Nephron progenitor cell (in vitro differentiated cells): ENCODE measurements around the gene MXRA8.
"Not testable (repeated sequence)": the region's sequence is repeated elsewhere in the genome, so short reads cannot be mapped to it uniquely, and the experiment has no call there.

ENCODE experiments used
- DNase-seq: peaks from one replicate; pipeline ENCODE4 v3.0.0; 2021
- H3K27ac Mint-ChIP-seq: 2 replicates; pipeline ENCODE4 v1.8.0; 2021; ENCODE audit warnings: mild to moderate bottlenecking, moderate library complexity, mixed read lengths
- H3K27me3 Mint-ChIP-seq: 2 replicates; pipeline ENCODE4 v1.8.0; 2021; ENCODE audit warnings: mild to moderate bottlenecking, low read depth, mixed read lengths; ENCODE audit not compliant: poor library complexity
- H3K36me3 Mint-ChIP-seq: 2 replicates; pipeline ENCODE4 v1.8.0; 2021; ENCODE audit warnings: low read depth, mixed read lengths
- H3K4me1 Mint-ChIP-seq: 2 replicates; pipeline ENCODE4 v1.8.0; 2021; ENCODE audit warnings: mixed read lengths
- H3K4me3 Mint-ChIP-seq: 2 replicates; pipeline ENCODE4 v1.8.0; 2021; ENCODE audit warnings: mild to moderate bottlenecking, moderate library complexity, mixed read lengths
- H3K9me3 Mint-ChIP-seq: 2 replicates; pipeline ENCODE4 v1.8.0; 2021; ENCODE audit warnings: mild to moderate bottlenecking, moderate library complexity, mixed read lengths
- TF ChIP-seq, protein P1 (sequence below): fragments of 200-600 bp; sonication (generic); IDR thresholded peaks from 2 replicates; pipeline ENCODE4 v1.5.0; 2021; ENCODE audit warnings: antibody characterized with exemption

MXRA8 gene

DNA sequence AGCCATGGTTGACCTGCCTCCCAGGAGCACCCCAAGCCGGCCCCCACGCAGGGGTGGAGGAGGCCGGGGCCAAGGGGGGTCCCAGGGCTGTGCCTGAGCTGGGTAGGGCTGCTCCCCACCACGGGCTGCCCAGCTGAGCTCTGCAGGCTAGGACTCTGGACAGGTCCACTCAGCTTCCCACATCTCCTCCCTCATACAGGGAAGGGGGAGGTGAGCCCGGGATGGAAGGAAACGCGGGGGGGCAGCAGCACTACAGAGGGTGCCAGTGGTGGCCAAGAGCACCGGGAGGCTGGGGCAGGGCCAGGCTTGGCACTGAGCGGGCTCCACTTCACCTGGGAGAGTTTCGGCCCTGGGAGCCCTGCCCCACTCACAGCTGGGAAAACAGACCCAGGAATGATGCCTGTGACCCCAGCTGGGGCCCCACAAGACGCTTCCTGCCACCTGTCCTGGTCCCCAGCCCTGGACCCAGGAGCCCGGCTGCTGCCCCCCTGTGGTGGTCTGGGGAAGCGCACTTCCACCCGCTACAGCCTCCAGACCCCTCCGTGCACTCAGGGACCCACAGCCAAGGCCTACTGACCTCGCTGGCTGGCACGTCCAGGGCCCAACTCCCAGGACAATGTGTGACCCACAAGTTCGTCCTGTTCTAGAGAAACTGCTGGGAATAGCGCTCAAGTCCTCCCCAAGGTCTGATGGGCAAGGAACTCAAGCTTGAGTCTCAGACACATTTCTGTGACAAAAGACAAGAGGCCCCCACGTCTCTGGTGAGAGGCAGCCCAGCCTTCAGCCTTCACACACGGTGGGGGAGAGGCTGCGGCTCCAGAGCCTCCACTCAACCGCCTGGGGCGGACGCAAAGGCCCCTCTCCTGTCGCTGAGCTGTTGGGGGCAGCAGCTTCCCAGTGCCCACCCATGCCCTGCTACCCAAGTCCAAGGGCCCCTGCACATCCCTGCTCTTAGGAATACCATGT lies 13.7 kb upstream of the MXRA8 start:
- H3K27ac Mint-ChIP-seq = no peak overlapping the region
- H3K4me3 Mint-ChIP-seq = peak overlapping the region; percentile 59
- peaks cover 20% of the 10 kb centered on the region for H3K4me1 Mint-ChIP-seq
- DNase-seq = peak; percentile 93
- no peaks in the 10 kb centered on the region for H3K36me3 Mint-ChIP-seq
- TF ChIP-seq, protein P1, sequence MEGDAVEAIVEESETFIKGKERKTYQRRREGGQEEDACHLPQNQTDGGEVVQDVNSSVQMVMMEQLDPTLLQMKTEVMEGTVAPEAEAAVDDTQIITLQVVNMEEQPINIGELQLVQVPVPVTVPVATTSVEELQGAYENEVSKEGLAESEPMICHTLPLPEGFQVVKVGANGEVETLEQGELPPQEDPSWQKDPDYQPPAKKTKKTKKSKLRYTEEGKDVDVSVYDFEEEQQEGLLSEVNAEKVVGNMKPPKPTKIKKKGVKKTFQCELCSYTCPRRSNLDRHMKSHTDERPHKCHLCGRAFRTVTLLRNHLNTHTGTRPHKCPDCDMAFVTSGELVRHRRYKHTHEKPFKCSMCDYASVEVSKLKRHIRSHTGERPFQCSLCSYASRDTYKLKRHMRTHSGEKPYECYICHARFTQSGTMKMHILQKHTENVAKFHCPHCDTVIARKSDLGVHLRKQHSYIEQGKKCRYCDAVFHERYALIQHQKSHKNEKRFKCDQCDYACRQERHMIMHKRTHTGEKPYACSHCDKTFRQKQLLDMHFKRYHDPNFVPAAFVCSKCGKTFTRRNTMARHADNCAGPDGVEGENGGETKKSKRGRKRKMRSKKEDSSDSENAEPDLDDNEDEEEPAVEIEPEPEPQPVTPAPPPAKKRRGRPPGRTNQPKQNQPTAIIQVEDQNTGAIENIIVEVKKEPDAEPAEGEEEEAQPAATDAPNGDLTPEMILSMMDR = peak; percentile 96
- H3K9me3 Mint-ChIP-seq = no peaks in the 10 kb centered on the region
- no peaks in the 10 kb centered on the region for H3K27me3 Mint-ChIP-seq

DNA sequence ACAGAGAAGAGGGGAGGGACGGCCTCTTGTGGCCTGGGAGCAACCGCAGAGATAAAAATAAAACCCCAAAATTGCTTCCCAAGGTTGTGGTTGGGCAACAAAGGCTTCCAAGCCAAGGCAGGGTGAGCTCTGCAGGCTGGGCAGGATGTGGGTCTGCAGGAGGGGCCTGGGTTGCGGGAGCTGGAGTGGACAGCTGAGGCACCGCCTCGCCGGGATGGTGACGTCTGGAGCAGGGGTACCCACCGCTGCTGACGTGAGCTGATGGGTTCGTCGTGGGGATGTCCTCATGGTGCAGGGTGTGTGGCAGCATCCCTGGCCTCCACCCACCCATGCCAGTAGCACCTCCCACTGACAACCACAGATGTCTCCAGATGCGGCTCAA lies 13.0 kb upstream of the MXRA8 start:
- TF ChIP-seq, protein P1 = no peak
- Mint-ChIP-seq H3K9me3 (no peaks in the 10 kb centered on the region), H3K27me3 (no peaks in the 10 kb centered on the region), H3K27ac (no peak overlapping the region), H3K36me3 (no peaks in the 10 kb centered on the region), H3K4me1 (peaks cover 20% of the 10 kb centered on the region), H3K4me3 (no peak overlapping the region)
- no peak for DNase-seq

DNA sequence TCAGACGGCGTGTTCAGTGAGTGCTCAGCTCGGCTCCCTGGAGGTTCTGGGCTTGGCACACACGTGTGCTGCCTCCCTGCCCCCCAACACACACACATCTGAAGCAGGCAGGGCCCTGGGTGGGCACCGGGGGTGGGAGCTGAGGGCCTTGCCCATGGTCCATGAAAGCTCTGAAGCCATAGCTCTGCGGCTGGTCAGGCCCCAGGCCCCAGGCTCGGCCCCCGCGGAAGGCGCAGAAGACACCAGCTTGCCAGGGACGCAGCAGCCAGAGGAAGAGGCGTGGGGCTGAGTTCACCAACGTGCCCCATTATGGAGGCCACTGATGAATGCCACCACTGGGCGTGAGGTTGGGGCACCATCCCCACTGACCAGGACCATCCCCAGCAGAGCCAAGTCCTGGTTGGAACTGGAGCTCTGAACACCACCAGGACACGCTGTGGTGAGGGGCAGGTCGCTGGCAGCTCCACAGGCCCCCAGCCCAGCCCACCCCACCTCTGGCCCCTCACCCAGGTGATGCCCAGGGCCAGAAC lies 12.5 kb upstream of the MXRA8 start:
- H3K4me1 Mint-ChIP-seq = peaks cover 20% of the 10 kb centered on the region
- H3K27ac Mint-ChIP-seq = no peak overlapping the region
- no peaks in the 10 kb centered on the region for H3K27me3 Mint-ChIP-seq
- TF ChIP-seq, protein P1 = no peak
- no peak for DNase-seq
- no peaks in the 10 kb centered on the region for H3K9me3 Mint-ChIP-seq
- H3K4me3 Mint-ChIP-seq = no peak overlapping the region
- H3K36me3 Mint-ChIP-seq = no peaks in the 10 kb centered on the region

DNA sequence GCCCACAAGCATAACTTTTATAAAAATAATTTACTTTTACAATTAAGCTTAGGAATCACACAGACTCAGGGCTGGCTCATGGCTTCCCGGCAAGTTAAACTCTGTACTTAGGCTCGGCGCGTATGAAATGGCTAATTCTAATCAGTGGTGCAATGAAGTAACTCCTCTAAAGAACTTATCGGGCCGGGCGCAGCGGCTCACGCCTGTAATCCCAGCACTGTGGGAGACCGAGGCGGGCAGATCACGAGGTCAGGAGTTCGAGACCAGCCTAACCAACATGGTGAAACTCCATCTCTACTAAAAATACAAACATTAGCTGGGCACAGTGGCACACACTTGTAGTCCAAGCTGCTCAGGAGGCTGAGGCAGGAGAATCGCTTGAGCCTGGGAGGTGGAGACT lies 11.7 kb upstream of the MXRA8 start:
- not testable (repeated sequence) for DNase-seq, H3K27me3 Mint-ChIP-seq, H3K36me3 Mint-ChIP-seq, H3K4me3 Mint-ChIP-seq, H3K27ac Mint-ChIP-seq, H3K9me3 Mint-ChIP-seq
- H3K4me1 Mint-ChIP-seq = peaks cover 15% of the 10 kb centered on the region

DNA sequence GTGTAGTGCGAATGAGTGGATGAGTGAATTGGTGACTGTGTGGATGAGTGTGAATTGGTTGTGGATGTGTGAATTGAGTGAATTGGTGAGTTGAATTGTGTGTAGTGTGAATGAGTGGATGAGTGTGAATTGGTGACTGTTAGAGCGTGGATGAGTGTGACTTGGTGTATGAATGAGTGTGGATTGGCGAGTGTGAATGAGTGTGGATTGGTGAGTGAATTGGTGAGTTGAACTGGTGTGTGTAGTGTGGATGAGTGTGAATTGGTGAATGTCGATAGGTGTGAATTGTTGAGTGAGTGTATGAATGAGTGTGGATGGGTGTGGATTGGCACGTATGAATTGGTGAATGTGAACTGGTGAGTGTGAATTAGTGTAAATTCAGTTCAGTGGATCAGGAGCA lies 9.0 kb upstream of the MXRA8 start:
- TF ChIP-seq, protein P1 = no peak
- Mint-ChIP-seq H3K36me3 (no peaks in the 10 kb centered on the region), H3K4me3 (no peak overlapping the region), H3K27ac (no peak overlapping the region), H3K9me3 (no peaks in the 10 kb centered on the region), H3K4me1 (peaks cover 5% of the 10 kb centered on the region), H3K27me3 (peaks cover 4% of the 10 kb centered on the region)
- DNase-seq = no peak

DNA sequence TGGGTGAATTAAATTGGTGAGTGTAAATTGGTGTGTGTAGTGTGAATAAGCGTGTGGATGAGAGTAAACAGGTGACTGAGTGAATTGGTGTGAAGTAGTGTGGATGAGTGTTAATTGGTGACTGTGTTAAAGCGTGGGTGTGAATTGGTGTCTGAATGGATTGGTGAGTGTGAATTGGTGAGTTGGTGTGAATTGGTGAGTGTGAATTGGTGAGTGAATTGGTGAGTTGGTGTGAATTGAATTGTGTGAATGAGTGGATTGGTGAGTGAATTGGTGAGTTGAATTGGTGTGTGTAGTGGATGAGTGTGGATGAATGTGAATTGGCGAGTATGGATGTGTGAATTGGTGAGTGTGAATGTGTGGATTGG lies 8.3 kb upstream of the MXRA8 start:
- no peak overlapping the region for H3K4me3 Mint-ChIP-seq
- peaks cover 4% of the 10 kb centered on the region for H3K27me3 Mint-ChIP-seq
- no peaks in the 10 kb centered on the region for H3K36me3 Mint-ChIP-seq
- H3K9me3 Mint-ChIP-seq = no peaks in the 10 kb centered on the region
- TF ChIP-seq, protein P1 = no peak
- H3K4me1 Mint-ChIP-seq = peaks cover 7% of the 10 kb centered on the region
- no peak overlapping the region for H3K27ac Mint-ChIP-seq
- no peak for DNase-seq
